Thymus (tissue), 11 donors: ENCODE results near the gene TDRD10. TPM values are rescaled to one million over a fixed set of nuclear protein-coding genes. Genes with fewer than 3 reads are reported as not detected.
A peak's percentile ranks its signal among the peaks of the same experiment; 100 is the strongest.
"Not testable (repeated sequence)": the region's sequence is repeated elsewhere in the genome, so short reads cannot be mapped to it uniquely, and the experiment has no call there.

ENCODE experiments used
- DNase-seq, 9 donors: peaks; one replicate each; pipeline ENCODE4 v3.0.0-alpha.2; 2013; ENCODE audit warnings: low spot score in 9 of 9, low read depth in 6 of 9, missing footprints in 1 of 9
- H3K27ac ChIP-seq, 2 donors: one replicate each; pipeline ENCODE4 v1.5.1; 2013; ENCODE audit warnings: control low read depth in 1 of 2, low read depth in 1 of 2, low read length in 1 of 2, mild to moderate bottlenecking in 1 of 2, moderate library complexity in 1 of 2
- H3K27me3 ChIP-seq, 2 donors: one replicate each; pipeline ENCODE4 v1.5.1; 2013; ENCODE audit warnings: low read length in 1 of 2; ENCODE audit not compliant: control insufficient read depth in 2 of 2, insufficient read depth in 1 of 2
- H3K36me3 ChIP-seq, 2 donors: one replicate each; pipeline ENCODE4 v1.5.1; 2013; ENCODE audit warnings: low read length in 1 of 2, mild to moderate bottlenecking in 1 of 2, moderate library complexity in 1 of 2; ENCODE audit not compliant: control insufficient read depth in 2 of 2, insufficient read depth in 2 of 2
- H3K4me1 ChIP-seq, 2 donors: one replicate each; pipeline ENCODE4 v1.5.1; 2013; ENCODE audit warnings: low read length in 2 of 2; ENCODE audit not compliant: control insufficient read depth in 2 of 2, insufficient read depth in 2 of 2
- H3K4me3 ChIP-seq, 2 donors: one replicate each; pipeline ENCODE4 v1.5.1; 2013; ENCODE audit warnings: low read length in 2 of 2, control low read depth in 1 of 2, mild to moderate bottlenecking in 1 of 2
- H3K9me3 ChIP-seq, 2 donors: one replicate each; pipeline ENCODE4 v1.5.1; 2013; ENCODE audit warnings: low read length in 1 of 2, mild to moderate bottlenecking in 1 of 2; ENCODE audit not compliant: control insufficient read depth in 2 of 2, insufficient read depth in 1 of 2
- WGBS: extraction: QIAGEN DNeasy Blood & Tissue Kit; methylation state at CpG from one replicate; pipeline ENCODE4 v1.1.7; 2013; 5-methylcytosine and 5-hydroxymethylcytosine counted together
- polyA plus RNA-seq: library from polyadenylated mRNA; stranded (reverse); fragments of 200-250 nt; gene quantifications from one replicate; pipeline ENCODE4 v1.2.3, GENCODE V29; 2013
- total RNA-seq: library from RNA; stranded (reverse); fragments of 120-200 nt; gene quantifications from one replicate; pipeline ENCODE4 v1.2.4, GENCODE V29; 2013
- donor health status: healthy.

The TDRD10 gene
- total and polyA plus RNA-seq, 2 donors, result 0.47 to 12.2 TPM

DNA sequence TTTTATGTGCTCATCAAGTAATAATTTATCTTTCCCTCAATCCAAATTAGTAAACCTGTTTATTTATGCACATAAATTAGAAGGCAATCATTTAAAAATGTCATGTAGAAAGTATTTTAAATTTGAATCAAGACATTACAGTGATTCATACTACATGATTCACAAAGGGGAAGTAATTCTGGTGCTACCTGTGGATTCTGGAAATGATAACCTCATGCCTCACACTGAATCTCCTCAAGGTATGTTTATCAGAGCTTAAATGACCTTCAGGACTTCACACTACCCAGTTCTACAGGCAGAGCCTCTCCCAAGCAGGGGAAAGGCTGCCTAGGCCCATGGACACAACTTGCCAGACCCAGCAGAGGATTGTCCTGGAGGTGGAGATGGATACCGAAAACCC, 25.2 kb upstream of the TDRD10 start:
- Histone ChIP-seq H3K27ac (no peak overlapping the region), H3K27me3 (no peaks in the 10 kb centered on the region), H3K9me3 (no peaks in the 10 kb centered on the region), H3K4me1 (peaks cover 0 to 11% of the 10 kb centered on the region in 2 donors), H3K4me3 (no peak overlapping the region), H3K36me3 (no peaks in the 10 kb centered on the region)
- no peak for DNase-seq
- 98% methylated on average over 1 of the region's 1 CpG for WGBS

DNA sequence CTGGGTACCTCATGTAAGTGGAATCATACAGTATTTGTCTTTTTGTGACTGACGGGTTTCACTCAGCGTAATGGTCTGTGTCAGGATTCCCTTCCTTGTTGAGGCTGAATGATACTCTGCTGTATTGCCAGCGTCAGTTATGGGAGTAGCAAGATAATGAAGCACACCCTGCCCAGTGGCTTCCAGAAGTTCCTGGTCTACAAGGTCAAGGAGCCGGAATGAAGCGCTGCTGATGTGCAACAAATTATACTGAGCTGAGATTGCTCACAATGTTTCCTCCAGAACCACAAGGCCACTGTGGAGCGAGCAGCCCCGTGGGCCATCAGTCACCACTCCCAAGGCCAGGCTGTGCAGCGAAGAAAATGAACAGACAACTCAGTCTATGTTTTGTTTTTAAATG, 24.0 kb upstream of the TDRD10 start:
- DNase-seq, result no peak
- H3K27ac ChIP-seq, result no peak overlapping the region
- H3K4me3 ChIP-seq, result no peak overlapping the region
- 94% methylated on average over 8 of the region's 8 CpGs for WGBS
- no peaks in the 10 kb centered on the region for H3K36me3 ChIP-seq
- no peaks in the 10 kb centered on the region for H3K9me3 ChIP-seq
- peaks cover 0 to 11% of the 10 kb centered on the region in 2 donors for H3K4me1 ChIP-seq
- H3K27me3 ChIP-seq, result no peaks in the 10 kb centered on the region

DNA sequence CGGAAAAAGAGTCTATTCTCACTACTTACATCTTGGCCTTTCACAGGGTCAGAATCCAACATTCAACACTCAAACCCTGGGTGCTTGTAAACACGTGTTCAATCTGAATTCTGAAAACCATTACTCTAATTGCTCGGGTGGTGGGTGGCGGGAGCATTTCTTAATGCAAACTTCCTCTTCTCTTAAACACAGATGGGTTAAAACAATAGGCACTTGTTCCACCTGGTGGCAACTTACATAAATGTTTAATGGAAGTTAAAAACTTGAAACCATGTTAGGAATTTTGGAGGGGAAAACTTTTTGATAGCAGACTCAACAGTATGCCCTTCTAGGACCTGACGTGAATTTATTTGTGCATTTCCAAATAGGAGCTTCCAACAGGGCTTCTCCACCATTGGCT, 23.4 kb upstream of the TDRD10 start:
- Histone ChIP-seq H3K9me3 (no peaks in the 10 kb centered on the region), H3K4me1 (peaks cover 0 to 11% of the 10 kb centered on the region in 2 donors), H3K36me3 (peaks cover 0 to 3% of the 10 kb centered on the region in 2 donors), H3K27me3 (no peaks in the 10 kb centered on the region), H3K4me3 (no peak overlapping the region), H3K27ac (no peak overlapping the region)
- 29% methylated on average over 5 of the region's 5 CpGs for WGBS
- DNase-seq, result peak in 1 of 9 donors; percentile 47

DNA sequence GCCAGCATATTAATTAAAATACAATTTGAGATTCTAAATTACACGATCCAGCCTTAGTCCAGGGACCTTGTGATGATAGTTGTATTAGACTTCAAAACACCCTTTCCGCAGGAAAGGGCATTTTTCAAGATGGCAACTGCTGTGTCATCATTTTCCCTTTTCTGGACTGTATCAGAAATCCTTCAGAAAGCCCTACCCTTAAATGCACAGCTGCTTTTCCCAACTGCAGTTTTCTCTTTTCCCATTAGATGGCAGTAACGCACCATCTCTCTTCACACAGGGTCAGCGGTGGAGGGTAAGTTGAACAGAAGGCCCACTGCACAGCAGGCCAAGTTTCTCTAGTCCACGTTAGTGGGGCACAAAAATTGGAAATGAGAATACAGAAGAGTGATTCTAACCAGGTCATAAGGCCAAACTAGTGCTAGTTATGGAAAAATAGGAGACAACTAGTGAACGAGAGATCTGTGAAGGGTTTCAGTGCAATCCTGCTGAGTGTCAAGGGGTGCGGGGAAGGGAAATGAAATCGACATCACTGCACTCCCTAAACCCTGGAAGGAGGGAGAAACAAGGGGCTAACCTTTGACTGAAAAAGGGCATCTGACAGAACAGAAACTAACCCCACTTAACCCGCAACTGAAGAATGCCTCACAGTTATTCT, 22.1 kb upstream of the TDRD10 start:
- H3K9me3 ChIP-seq, result no peaks in the 10 kb centered on the region
- H3K4me1 ChIP-seq, result peaks cover 0 to 11% of the 10 kb centered on the region in 2 donors
- H3K36me3 ChIP-seq, result peaks cover 0 to 3% of the 10 kb centered on the region in 2 donors
- H3K4me3 ChIP-seq, result no peak overlapping the region
- DNase-seq, result peak; percentile 33 to 84 (median 66)
- WGBS, result 48% methylated on average over 9 of the region's 9 CpGs
- no peaks in the 10 kb centered on the region for H3K27me3 ChIP-seq
- H3K27ac ChIP-seq, result no peak overlapping the region

DNA sequence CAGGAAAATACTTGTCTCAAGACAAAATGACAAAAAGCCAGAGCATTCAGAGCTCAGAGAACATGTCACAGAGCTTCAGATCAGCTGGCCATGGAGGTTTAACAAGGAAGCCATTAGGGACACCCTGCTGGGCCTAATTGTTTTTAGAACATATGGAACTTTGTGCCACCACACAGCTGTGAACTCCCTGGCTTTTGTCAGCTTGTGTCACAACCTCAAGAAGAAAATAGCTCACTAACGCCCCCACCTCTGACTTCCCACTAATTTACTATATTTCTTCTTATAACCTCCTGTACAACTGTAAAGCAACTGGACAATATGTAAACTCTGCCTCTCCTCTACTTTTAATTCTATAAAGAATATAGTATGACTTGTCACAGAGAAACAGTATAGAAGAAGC, 21.0 kb upstream of the TDRD10 start:
- H3K36me3 ChIP-seq, result peaks cover 0 to 3% of the 10 kb centered on the region in 2 donors

DNA sequence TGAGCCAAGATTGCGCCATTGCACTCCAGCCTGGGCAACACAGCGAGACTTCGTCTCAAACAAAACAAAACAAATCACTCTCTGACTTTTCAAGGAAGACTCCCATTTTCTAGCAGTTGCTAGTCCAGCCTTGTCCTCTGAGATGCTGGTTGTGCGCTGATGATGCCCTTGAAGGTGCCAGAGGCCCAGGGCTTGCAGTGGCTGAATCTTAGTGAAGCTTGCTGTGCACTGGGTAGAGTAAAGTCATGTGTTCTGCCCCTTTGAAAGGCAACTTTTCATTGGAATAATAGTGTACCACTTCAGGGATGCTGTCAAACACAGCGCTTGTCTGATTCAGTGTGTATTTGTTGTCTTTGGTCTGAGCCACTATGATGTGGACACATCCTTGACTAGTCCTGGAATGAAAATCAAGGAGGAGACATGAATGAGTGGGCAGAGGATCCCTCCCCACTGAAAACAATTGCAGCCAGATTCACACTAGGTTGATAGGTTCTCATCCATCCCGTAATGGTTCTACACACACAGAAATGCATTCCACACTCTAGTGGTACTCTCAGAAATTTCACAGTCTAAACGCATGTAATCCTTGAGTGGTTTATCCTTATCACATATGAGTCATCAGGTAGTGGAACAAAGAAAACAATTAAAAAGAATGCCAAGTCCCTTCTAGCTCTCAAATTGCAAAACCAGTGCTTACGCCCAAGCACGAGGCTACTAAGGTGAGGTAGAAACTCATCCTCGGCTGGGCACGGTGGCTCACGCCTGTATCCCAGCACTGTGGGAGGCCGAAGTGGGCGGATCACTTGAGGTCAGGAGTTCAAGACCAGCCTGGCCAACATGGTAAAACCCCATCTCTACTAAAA, 17.8 kb upstream of the TDRD10 start:
- Histone ChIP-seq H3K27me3 (no peaks in the 10 kb centered on the region), H3K4me3 (no peak overlapping the region), H3K9me3 (no peaks in the 10 kb centered on the region), H3K4me1 (no peaks in the 10 kb centered on the region), H3K36me3 (peaks cover 0 to 3% of the 10 kb centered on the region in 2 donors), H3K27ac (no peak overlapping the region)
- no peak for DNase-seq
- 97% methylated on average over 14 of the region's 14 CpGs for WGBS

More for the DNA sequence above, 21.0 kb upstream of the TDRD10 start:
- DNase-seq, result no peak
- Histone ChIP-seq H3K27me3 (no peaks in the 10 kb centered on the region), H3K4me1 (peaks cover 0 to 11% of the 10 kb centered on the region in 2 donors), H3K9me3 (no peaks in the 10 kb centered on the region), H3K27ac (no peak overlapping the region), H3K4me3 (no peak overlapping the region)
- 84% methylated on average over 1 of the region's 1 CpG for WGBS

DNA sequence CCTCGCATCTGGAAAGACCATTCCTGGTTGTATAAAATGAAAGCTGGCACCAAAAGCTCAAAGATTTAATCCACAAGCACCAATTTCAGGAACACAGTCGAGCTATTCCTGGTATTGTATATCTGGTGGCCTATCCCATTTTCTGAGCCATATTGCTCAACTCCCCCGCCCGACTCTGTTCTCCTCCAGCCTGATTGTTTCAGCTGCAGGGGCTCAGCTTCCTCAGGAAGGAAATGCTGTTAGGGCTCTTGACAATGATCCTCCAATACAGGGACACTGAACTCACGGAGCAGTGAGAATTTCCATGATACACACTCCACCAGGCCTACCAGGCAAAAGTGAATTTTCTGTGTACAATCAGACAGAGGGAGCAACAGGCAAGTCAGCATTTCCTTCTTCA, 16.9 kb upstream of the TDRD10 start:
- H3K27ac ChIP-seq, result no peak overlapping the region
- H3K36me3 ChIP-seq, result peaks cover 0 to 3% of the 10 kb centered on the region in 2 donors
- H3K9me3 ChIP-seq, result no peaks in the 10 kb centered on the region
- H3K4me3 ChIP-seq, result no peak overlapping the region
- WGBS, result 65% methylated on average over 5 of the region's 5 CpGs
- no peaks in the 10 kb centered on the region for H3K4me1 ChIP-seq
- no peaks in the 10 kb centered on the region for H3K27me3 ChIP-seq
- no peak for DNase-seq

DNA sequence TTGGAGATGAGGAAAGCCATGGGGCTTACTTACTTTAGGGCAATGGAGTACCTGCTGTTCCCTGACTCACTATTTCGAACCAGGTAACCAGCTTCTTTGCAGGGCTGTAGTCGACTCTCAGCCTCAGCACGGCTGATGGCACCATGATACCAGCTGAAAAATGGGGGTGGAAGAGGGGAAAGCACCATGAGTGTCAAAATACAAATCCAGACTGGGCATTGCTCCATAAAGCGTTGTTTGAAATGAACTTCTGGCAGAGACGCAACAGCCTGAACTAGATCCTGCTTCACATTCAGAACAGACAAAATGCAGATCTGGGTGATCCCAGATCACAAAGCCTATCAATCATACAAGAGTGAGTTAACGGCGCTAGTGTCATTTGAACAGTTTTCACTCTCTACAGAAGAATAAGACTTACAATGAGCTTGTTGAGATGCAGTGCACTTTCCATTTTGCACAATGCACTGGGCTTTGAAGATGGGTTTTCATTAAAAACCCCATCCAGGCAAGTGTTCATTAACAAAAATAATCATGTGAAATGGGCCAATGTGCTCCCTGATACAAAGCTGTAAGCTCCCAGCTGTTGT, 16.0 kb upstream of the TDRD10 start:
- H3K4me3 ChIP-seq, result no peak overlapping the region
- WGBS, result 93% methylated on average over 7 of the region's 7 CpGs
- H3K4me1 ChIP-seq, result no peaks in the 10 kb centered on the region
- no peak overlapping the region for H3K27ac ChIP-seq
- H3K36me3 ChIP-seq, result peaks cover 0 to 3% of the 10 kb centered on the region in 2 donors
- no peaks in the 10 kb centered on the region for H3K9me3 ChIP-seq
- no peak for DNase-seq
- H3K27me3 ChIP-seq, result no peaks in the 10 kb centered on the region

DNA sequence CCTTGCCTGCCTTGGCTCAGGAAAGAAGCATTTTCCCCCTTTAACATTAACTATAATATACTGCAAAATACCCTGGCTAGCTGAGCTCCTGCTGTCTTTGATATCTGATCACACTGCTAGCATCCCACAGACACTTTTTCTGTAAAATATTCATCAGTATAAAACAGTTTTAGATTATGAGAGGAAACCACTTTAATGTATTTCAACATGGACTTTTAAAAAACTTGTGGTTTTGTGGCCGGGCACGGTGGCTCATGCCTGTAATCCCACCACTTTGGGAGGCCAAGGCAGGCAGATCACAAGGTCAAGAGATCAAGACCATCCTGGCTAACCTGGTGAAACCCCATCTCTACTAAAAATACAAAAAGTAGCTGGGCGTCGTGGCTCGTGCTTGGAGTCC, 15.3 kb upstream of the TDRD10 start:
- not testable (repeated sequence) for H3K4me3 ChIP-seq, H3K27me3 ChIP-seq, DNase-seq, H3K9me3 ChIP-seq, H3K27ac ChIP-seq, H3K36me3 ChIP-seq, H3K4me1 ChIP-seq
- 54% methylated on average over 5 of the region's 5 CpGs for WGBS
